WTC11 (cell line): Measurements from ENCODE around the gene QRICH2. TPM values are rescaled to one million over a fixed set of nuclear protein-coding genes. Genes with fewer than 3 reads are reported as not detected.

Experiments used
- ATAC-seq: fragments of 200-7000 bp; cut with Tn5 transposase; 2 replicates; pipeline ENCODE4 v1.10.0; 2021; ENCODE audit warnings: mild to moderate bottlenecking, moderate library complexity
- CTCF ChIA-PET: fragments of 300-600 bp; sonication (Branson Sonifier 250); formaldehyde crosslinking; loops from one replicate; lab custom pipeline; 2021; ENCODE audit warnings: antibody characterized with exemption; lab: Charles Lee
- POLR2A ChIA-PET: fragments of 350-600 bp; sonication (Branson Sonifier 250); formaldehyde crosslinking; loops from one replicate; lab custom pipeline; 2021; ENCODE audit warnings: antibody characterized with exemption; lab: Charles Lee
- DNase-seq: peaks from one replicate; pipeline ENCODE4 v3.0.0; 2021; ENCODE audit warnings: low spot score
- H3K27ac Mint-ChIP-seq: 2 replicates; pipeline ENCODE4 v1.8.0; 2021; ENCODE audit warnings: mixed read lengths
- H3K27me3 Mint-ChIP-seq: 2 replicates; pipeline ENCODE4 v1.8.0; 2021; ENCODE audit warnings: low read depth, mild to moderate bottlenecking, moderate library complexity, mixed read lengths
- H3K36me3 Mint-ChIP-seq: 2 replicates; pipeline ENCODE4 v1.8.0; 2021; ENCODE audit warnings: mixed read lengths
- H3K4me1 Mint-ChIP-seq: 2 replicates; pipeline ENCODE4 v1.8.0; 2022; ENCODE audit warnings: mixed read lengths
- H3K4me3 Mint-ChIP-seq: 2 replicates; pipeline ENCODE4 v1.8.0; 2021; ENCODE audit warnings: mild to moderate bottlenecking, moderate library complexity, mixed read lengths
- H3K9me3 Mint-ChIP-seq: 2 replicates; pipeline ENCODE4 v1.8.0; 2021; ENCODE audit warnings: mixed read lengths
- ATF2 ChIP-seq: sonication (generic); formaldehyde crosslinking; IDR thresholded peaks from 2 replicates; pipeline ENCODE4 v1.8.1; 2022; ENCODE audit warnings: low read depth, missing genetic modification reagents, borderline replicate concordance
- CREB1 ChIP-seq: sonication (generic); formaldehyde crosslinking; IDR thresholded peaks from 2 replicates; pipeline ENCODE4 v1.8.0; 2023; ENCODE audit warnings: mild to moderate bottlenecking, missing genetic modification reagents
- E2F4 ChIP-seq: sonication (generic); formaldehyde crosslinking; IDR thresholded peaks from 2 replicates; pipeline ENCODE4 v1.8.1; 2022; ENCODE audit warnings: low read depth, mild to moderate bottlenecking, moderate library complexity, missing genetic modification reagents, borderline replicate concordance
- ELF4 ChIP-seq: sonication (generic); formaldehyde crosslinking; IDR thresholded peaks from 2 replicates; pipeline ENCODE4 v1.8.1; 2022; ENCODE audit warnings: low read depth, mild to moderate bottlenecking, moderate library complexity, missing genetic modification reagents
- ETV6 ChIP-seq: sonication (generic); formaldehyde crosslinking; IDR thresholded peaks from 2 replicates; pipeline ENCODE4 v1.8.1; 2022; ENCODE audit warnings: mild to moderate bottlenecking, missing genetic modification reagents
- FOXP4 ChIP-seq: sonication (generic); formaldehyde crosslinking; IDR thresholded peaks from 2 replicates; pipeline ENCODE4 v1.8.0; 2022; ENCODE audit warnings: mild to moderate bottlenecking, missing genetic modification reagents
- JAZF1 ChIP-seq: fragments of 250-450 bp; sonication (Bioruptor Pico); IDR thresholded peaks from 2 replicates; pipeline ENCODE4 v1.9.0; 2021; ENCODE audit warnings: moderate library complexity, mild to moderate bottlenecking, inconsistent platforms
- MAX ChIP-seq: sonication (generic); formaldehyde crosslinking; IDR thresholded peaks from 2 replicates; pipeline ENCODE4 v1.8.0; 2022; ENCODE audit warnings: mild to moderate bottlenecking, missing genetic modification reagents
- MXD4 ChIP-seq: fragments of 250-450 bp; sonication (Bioruptor Pico); IDR thresholded peaks from 2 replicates; pipeline ENCODE4 v1.8.0; 2021; ENCODE audit warnings: mild to moderate bottlenecking, moderate library complexity, borderline replicate concordance
- MYBL2 ChIP-seq: sonication (generic); formaldehyde crosslinking; IDR thresholded peaks from 2 replicates; pipeline ENCODE4 v1.8.1; 2023; ENCODE audit warnings: mild to moderate bottlenecking, moderate library complexity, missing genetic modification reagents
- OVOL2 ChIP-seq: fragments of 250-450 bp; sonication (Bioruptor Pico); IDR thresholded peaks from 2 replicates; pipeline ENCODE4 v1.9.0; 2021; ENCODE audit warnings: mild to moderate bottlenecking, borderline replicate concordance
- PRRX2 ChIP-seq: fragments of 250-450 bp; sonication (Bioruptor Pico); IDR thresholded peaks from 2 replicates; pipeline ENCODE4 v1.8.0; 2021; ENCODE audit warnings: mild to moderate bottlenecking
- SMAD4 ChIP-seq: sonication (generic); formaldehyde crosslinking; IDR thresholded peaks from 2 replicates; pipeline ENCODE4 v1.8.0; 2022; ENCODE audit warnings: mild to moderate bottlenecking, missing genetic modification reagents
- TP53 ChIP-seq: sonication (generic); formaldehyde crosslinking; IDR thresholded peaks from 2 replicates; pipeline ENCODE4 v1.8.1; 2023; ENCODE audit warnings: mild to moderate bottlenecking, missing genetic modification reagents
- USF1 ChIP-seq: sonication (generic); formaldehyde crosslinking; IDR thresholded peaks from 2 replicates; pipeline ENCODE4 v1.8.0; 2022; ENCODE audit warnings: mild to moderate bottlenecking, missing genetic modification reagents
- ZNF121 ChIP-seq: sonication (generic); formaldehyde crosslinking; IDR thresholded peaks from 2 replicates; pipeline ENCODE4 v1.8.0; 2023; ENCODE audit warnings: missing genetic modification reagents
- total RNA-seq: library from RNA; stranded (reverse); gene quantifications from 3 replicates; pipeline ENCODE4 v1.2.3, GENCODE V29; 2021

QRICH2 gene
- total RNA-seq, 1 experiment from 2014 or later = 1.5 TPM

GRCh38 chr17:76304226-76305134 lies 3.6 kb downstream of the QRICH2 start:
- POLR2A ChIA-PET = no interaction called here
- no peak for ATAC-seq

GRCh38 chr17:76297436-76297835 lies 10.6 kb downstream of the QRICH2 start:
- no peaks in the 10 kb centered on the region for H3K36me3 Mint-ChIP-seq
- POLR2A ChIA-PET = no interaction called here
- no peaks in the 10 kb centered on the region for H3K27me3 Mint-ChIP-seq
- H3K9me3 Mint-ChIP-seq = no peaks in the 10 kb centered on the region
- H3K4me3 Mint-ChIP-seq = no peak overlapping the region
- no peak for ATAC-seq
- H3K27ac Mint-ChIP-seq = no peak overlapping the region
- TF ChIP-seq MAX (CRISPR knock-in tag) (no peak), SMAD4 (CRISPR knock-in tag) (no peak), TP53 (CRISPR knock-in tag) (no peak)
- DNase-seq = no peak
- 0 out of 2 replicates have a peak, but pooled peaks cover 4% of the 10 kb centered on the region for H3K4me1 Mint-ChIP-seq
- CTCF ChIA-PET = interaction anchor here (0.8 to 1.9 kb wide), 3 partner anchors 17 to 116 kb away, joined by 5 to 6 read pairs (median 5); no protein-coding TSS in a partner anchor

More at GRCh38 chr17:76304226-76305134, 3.6 kb downstream of the QRICH2 start:
- no peaks in the 10 kb centered on the region for H3K4me1 Mint-ChIP-seq
- H3K27ac Mint-ChIP-seq = peak overlapping the region; percentile 91; the same call in 1 of the 2 replicates
- H3K36me3 Mint-ChIP-seq = peaks cover 2% of the 10 kb centered on the region; the same call in 1 of the 2 replicates
- CTCF ChIA-PET = interaction anchor here (1.0 to 5.7 kb wide), 9 partner anchors 25 to 290 kb away, joined by 3 to 43 read pairs (median 7); partner anchors contain the start of gene PRPSAP1
- H3K4me3 Mint-ChIP-seq = no peak overlapping the region
- TF ChIP-seq USF1 (CRISPR knock-in tag) (no peak), FOXP4 (CRISPR knock-in tag) (no peak), MXD4 (no peak), ATF2 (no peak), JAZF1 (CRISPR knock-in tag) (no peak), ZNF121 (CRISPR knock-in tag) (no peak)
- TF ChIP-seq, all 79 proteins: peak for 0
- Mint-ChIP-seq H3K9me3 (no peaks in the 10 kb centered on the region), H3K27me3 (no peaks in the 10 kb centered on the region)
- no peak for DNase-seq

- ChIA-PET POLR2A (no interaction called here), CTCF (interaction anchor here (0.9 to 1.9 kb wide), 2 partner anchors 17 to 115 kb away, joined by 5 to 6 read pairs; no protein-coding TSS in a partner anchor)
- H3K4me1 Mint-ChIP-seq = 0 out of 2 replicates have a peak, but pooled peaks cover 4% of the 10 kb centered on the region
- DNase-seq (no peak), ATAC-seq (no peak)
- no peak overlapping the region for H3K4me3 Mint-ChIP-seq
- no peak overlapping the region for H3K27ac Mint-ChIP-seq
- H3K36me3 Mint-ChIP-seq = no peaks in the 10 kb centered on the region
- H3K9me3 Mint-ChIP-seq = no peaks in the 10 kb centered on the region
- no peak for TF ChIP-seq PRRX2 (CRISPR knock-in tag)
- TF ChIP-seq OVOL2 (CRISPR knock-in tag) = no peak
- no peak for TF ChIP-seq ETV6 (CRISPR knock-in tag)
- TF ChIP-seq MYBL2 (CRISPR knock-in tag) = no peak
- TF ChIP-seq E2F4 (CRISPR knock-in tag) = no peak
- no peak for TF ChIP-seq CREB1 (CRISPR knock-in tag)
- TF ChIP-seq ELF4 (CRISPR knock-in tag) = no peak
- TF ChIP-seq, all 79 proteins: peak for 0
- H3K27me3 Mint-ChIP-seq = no peaks in the 10 kb centered on the region
Measured at GRCh38 chr17:76296889-76297288, 11.2 kb downstream of the QRICH2 start.
